ENCODE results near the gene PHLDB2. TPM values are rescaled to one million over a fixed set of nuclear protein-coding genes. Genes with fewer than 3 reads are reported as not detected.

The PHLDB2 gene
- total RNA-seq, 1 experiment from 2014 or later, result 13.2 TPM

DNA sequence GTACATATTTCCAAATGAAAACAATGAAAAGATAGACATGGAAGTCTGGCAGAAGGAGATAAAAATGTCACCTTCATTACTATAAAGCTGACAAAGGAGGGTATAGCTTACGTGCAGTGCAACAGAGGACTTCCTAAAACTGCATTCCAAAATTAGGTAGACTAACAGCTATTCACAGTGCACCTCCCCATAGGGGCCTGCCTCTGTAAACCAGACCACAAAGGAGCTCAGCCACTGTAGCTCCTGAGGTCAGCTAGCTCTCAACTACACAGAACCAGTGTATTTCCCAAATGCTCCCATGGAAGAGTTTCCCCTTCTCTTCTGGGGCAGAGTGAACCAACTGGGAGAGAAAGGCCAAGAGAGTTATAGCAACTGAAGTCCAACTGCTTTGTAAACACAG is 31.2 kb upstream of the PHLDB2 start:
- H4K91ac ChIP-seq (ENCODE audit: insufficient read length, low read depth, low read length), result no peak overlapping the region
- no peak overlapping the region for H2BK20ac ChIP-seq (ENCODE audit: low read depth, low read length, poor library complexity, severe bottlenecking)
- no peak overlapping the region for H2AFZ ChIP-seq (ENCODE audit: low read length)
- H2BK15ac ChIP-seq (ENCODE audit: low read depth, low read length), result no peak overlapping the region
- no peak overlapping the region for H3K23ac ChIP-seq (ENCODE audit: insufficient read length, low read depth, low read length)
- 0 out of 2 replicates have a peak, but pooled peaks cover under 1% of the 10 kb centered on the region for H3K79me2 ChIP-seq (ENCODE audit: insufficient read depth, low read length)
- Mint-ChIP-seq H3K27ac (no peak overlapping the region), H3K9me3 (no peaks in the 10 kb centered on the region), H3K4me3 (no peak overlapping the region), H3K27me3 (ENCODE audit: low read depth) (no peaks in the 10 kb centered on the region), H3K36me3 (ENCODE audit: insufficient read depth in 1 of 3, low read depth in 3 of 3) (no peaks in the 10 kb centered on the region), H3K4me1 (no peaks in the 10 kb centered on the region)
- TF ChIP-seq, protein P1, sequence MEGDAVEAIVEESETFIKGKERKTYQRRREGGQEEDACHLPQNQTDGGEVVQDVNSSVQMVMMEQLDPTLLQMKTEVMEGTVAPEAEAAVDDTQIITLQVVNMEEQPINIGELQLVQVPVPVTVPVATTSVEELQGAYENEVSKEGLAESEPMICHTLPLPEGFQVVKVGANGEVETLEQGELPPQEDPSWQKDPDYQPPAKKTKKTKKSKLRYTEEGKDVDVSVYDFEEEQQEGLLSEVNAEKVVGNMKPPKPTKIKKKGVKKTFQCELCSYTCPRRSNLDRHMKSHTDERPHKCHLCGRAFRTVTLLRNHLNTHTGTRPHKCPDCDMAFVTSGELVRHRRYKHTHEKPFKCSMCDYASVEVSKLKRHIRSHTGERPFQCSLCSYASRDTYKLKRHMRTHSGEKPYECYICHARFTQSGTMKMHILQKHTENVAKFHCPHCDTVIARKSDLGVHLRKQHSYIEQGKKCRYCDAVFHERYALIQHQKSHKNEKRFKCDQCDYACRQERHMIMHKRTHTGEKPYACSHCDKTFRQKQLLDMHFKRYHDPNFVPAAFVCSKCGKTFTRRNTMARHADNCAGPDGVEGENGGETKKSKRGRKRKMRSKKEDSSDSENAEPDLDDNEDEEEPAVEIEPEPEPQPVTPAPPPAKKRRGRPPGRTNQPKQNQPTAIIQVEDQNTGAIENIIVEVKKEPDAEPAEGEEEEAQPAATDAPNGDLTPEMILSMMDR (conservative IDR thresholded peaks at IDR 0.05), result no peak
- no peak overlapping the region for H3K27ac ChIP-seq (ENCODE audit: insufficient read length, low read depth, low read length)
- no peak overlapping the region for H2AK5ac ChIP-seq (ENCODE audit: insufficient read length, low read length)
- no peak for DNase-seq
- no peak overlapping the region for H3K9ac ChIP-seq (ENCODE audit: extremely low read depth, insufficient read length, low read length)
- no peaks in the 10 kb centered on the region for H3K79me1 ChIP-seq (ENCODE audit: insufficient read depth, low read depth, low read length, poor library complexity, severe bottlenecking)
- H3K18ac ChIP-seq (ENCODE audit: insufficient read length, low read depth, low read length), result no peak overlapping the region
- H3K56ac ChIP-seq (ENCODE audit: insufficient read length, low read depth, low read length), result no peak overlapping the region
- no peak overlapping the region for H3K4me2 ChIP-seq (ENCODE audit: insufficient read depth, insufficient read length, low read length)
- H4K5ac ChIP-seq (ENCODE audit: insufficient read length, low read depth, low read length), result no peak overlapping the region
- no peak overlapping the region for H2BK12ac ChIP-seq (ENCODE audit: insufficient read length, low read depth, low read length)
- no peak overlapping the region for H2BK5ac ChIP-seq (ENCODE audit: insufficient read length, low read length)
- no peaks in the 10 kb centered on the region for H3K9me3 ChIP-seq (ENCODE audit: control insufficient read depth, low read depth, low read length)
- no peak overlapping the region for H3T11ph ChIP-seq (ENCODE audit: low read length)
- no peak overlapping the region for H3K14ac ChIP-seq (ENCODE audit: insufficient read depth, low read length)
- H3K4ac ChIP-seq (ENCODE audit: low read depth, low read length), result no peak overlapping the region
- H3K27me3 ChIP-seq (ENCODE audit: insufficient read depth, low read length), result no peaks in the 10 kb centered on the region
- H4K8ac ChIP-seq (replicated peaks; ENCODE audit: insufficient read length, low read depth, low read length), result no peak overlapping the region
- H4K20me1 ChIP-seq (ENCODE audit: control insufficient read depth, insufficient read depth, insufficient read length), result no peaks in the 10 kb centered on the region
- H3K4me1 ChIP-seq (ENCODE audit: insufficient read depth, low read length), result no peaks in the 10 kb centered on the region
- no CpG with 5 or more reads among the region's 1 CpG for WGBS (ENCODE audit: extremely low coverage, insufficient read length, low lambda C conversion rate)
- H2BK120ac ChIP-seq (ENCODE audit: low read depth, low read length, poor library complexity, severe bottlenecking), result no peak overlapping the region
- no peaks in the 10 kb centered on the region for H3K23me2 ChIP-seq (ENCODE audit: insufficient read length, low read depth, low read length, poor library complexity, severe bottlenecking)

Measured in H9 (cell line).